K562 (cell line): Measurements from ENCODE around the gene PTPRO. TPM values are rescaled to one million over a fixed set of nuclear protein-coding genes. Genes with fewer than 3 reads are reported as not detected.

Source experiments
- ATAC-seq: fragments of 200-7000 bp; cut with Tn5 transposase; 3 replicates; pipeline ENCODE4 v1.9.1; 2020; ENCODE audit warnings: moderate library complexity
- BruUV-seq: library from RNA; stranded (reverse); fragments of 400-500 nt; replicated peaks from 2 replicates; lab custom pipeline; 2021; lab: Mats Ljungman, UMichigan
- CTCF ChIA-PET: fragments of 300-600 bp; formaldehyde crosslinking; extraction: SDS; loops from one replicate; lab custom pipeline; 2021; ENCODE audit warnings: low intra/inter-chr PET ratio; lab: Yijun Ruan, JAX
- POLR2A ChIA-PET: fragments of 300-600, 350-650 bp; sonication (Branson Sonifier 250); formaldehyde crosslinking; extraction: SDS; loops from one replicate; lab custom pipeline; 2021; ENCODE audit warnings: antibody characterized with exemption, inconsistent platforms; lab: Yijun Ruan, JAX
- DNase-seq, 4 experiments: peaks; one replicate each; pipeline versions ENCODE4 v3.0.0 to v3.0.0-alpha.2; 2011 to 2018; ENCODE audit warnings: low spot score in 3 of 4, mixed read lengths in 3 of 4; ENCODE audit errors: extremely low read depth in 1 of 4
- FAIRE-seq: peaks from 2 replicates; lab custom pipeline; 2011; peaks lifted over from hg19 to GRCh38; lab: Jason Lieb, UNC
- H2AFZ ChIP-seq: 2 replicates; pipeline ENCODE4 v1.6.0; 2011; ENCODE audit warnings: low read depth, low read length, control low read depth, inconsistent platforms
- H3K27ac ChIP-seq: fragments of 200-600 bp; 3 replicates; pipeline ENCODE4 v1.8.0; 2011; ENCODE audit warnings: low read depth, mild to moderate bottlenecking, control low read depth, inconsistent platforms, low read length, moderate library complexity, mixed read lengths; ENCODE audit errors: extremely low read depth
- H3K27me3 ChIP-seq, 2 experiments: fragments of 300-600 bp in 1 of 2; 2 replicates in 1 of 2; 3 replicates in 1 of 2; pipeline versions ENCODE4 v1.6.0 to v1.8.0; 2011; ENCODE audit warnings: inconsistent platforms in 2 of 2, low read length in 2 of 2, mild to moderate bottlenecking in 1 of 2, mixed read lengths in 1 of 2, moderate library complexity in 1 of 2; ENCODE audit not compliant: control insufficient read depth in 2 of 2, insufficient read depth in 2 of 2
- H3K36me3 ChIP-seq: fragments of 300-600 bp; 3 replicates; pipeline ENCODE4 v1.8.0; 2011; ENCODE audit warnings: mild to moderate bottlenecking, low read length, inconsistent platforms; ENCODE audit not compliant: control insufficient read depth, insufficient read depth
- H3K4me1 ChIP-seq, 2 experiments: fragments of 200-600 bp in 1 of 2; replicated peaks in 1 of 2; 2 replicates in 1 of 2; 3 replicates in 1 of 2; pipeline versions ENCODE4 v1.5.1 to v1.8.0; 2011; ENCODE audit warnings: inconsistent platforms in 2 of 2, low read length in 2 of 2, mild to moderate bottlenecking in 1 of 2, mixed read lengths in 1 of 2, moderate library complexity in 1 of 2; ENCODE audit not compliant: control insufficient read depth in 2 of 2, insufficient read depth in 2 of 2
- H3K4me2 ChIP-seq: 2 replicates; pipeline ENCODE4 v1.6.1; 2011; ENCODE audit warnings: low read length, control low read depth, inconsistent platforms, mixed read lengths; ENCODE audit not compliant: insufficient read depth
- H3K4me3 ChIP-seq: fragments of 200-600 bp; sonication (generic), shearing (Covaris generic); 2 replicates; pipeline ENCODE4 v1.5.1; 2016; ENCODE audit warnings: control low read depth, inconsistent platforms
- H3K79me2 ChIP-seq: fragments of 200-600 bp; 3 replicates; pipeline ENCODE4 v1.8.0; 2011; ENCODE audit warnings: low read length, inconsistent platforms; ENCODE audit not compliant: control insufficient read depth, insufficient read depth
- H3K9ac ChIP-seq, 2 experiments: 2 replicates each; pipeline versions ENCODE4 v1.6.0 to v1.6.1; 2011; ENCODE audit warnings: low read depth in 2 of 2, low read length in 2 of 2, control low read depth in 1 of 2, inconsistent platforms in 1 of 2, mild to moderate bottlenecking in 1 of 2, mixed read lengths in 1 of 2; ENCODE audit not compliant: insufficient read depth in 1 of 2
- H3K9me1 ChIP-seq: one replicate; pipeline ENCODE4 v1.6.0; 2011; ENCODE audit warnings: inconsistent platforms, mild to moderate bottlenecking, low read length, moderate library complexity; ENCODE audit not compliant: control insufficient read depth, insufficient read depth
- H3K9me3 ChIP-seq: replicated peaks from 2 replicates; pipeline ENCODE4 v1.5.1; 2011; ENCODE audit warnings: low read depth, low read length, inconsistent platforms; ENCODE audit not compliant: control insufficient read depth, insufficient read depth
- H4K20me1 ChIP-seq: replicated peaks from 2 replicates; pipeline ENCODE4 v1.6.1; 2011; ENCODE audit warnings: low read length, inconsistent platforms, mixed read lengths; ENCODE audit not compliant: control insufficient read depth, insufficient read depth
- BACH1 ChIP-seq: fragments of 200-800 bp; sonication (Bioruptor generic); IDR thresholded peaks from 2 replicates; pipeline ENCODE4 v1.6.1; 2016; ENCODE audit warnings: missing genetic modification characterization, missing compliant biosample characterization
- BRCA1 ChIP-seq, 2 experiments: fragments of 450-650 bp in 1 of 2; sonication (generic) in 1 of 2; formaldehyde crosslinking in 1 of 2; IDR thresholded peaks; 2 replicates each; pipeline versions ENCODE4 v1.5.0 to v1.6.1; 2017 to 2020; ENCODE audit warnings: mild to moderate bottlenecking in 1 of 2, missing genetic modification reagents in 1 of 2
- CEBPG ChIP-seq, 3 experiments: fragments of 200-800 bp in 1 of 3; sonication (Bioruptor generic) in 1 of 3; sonication (generic) in 1 of 3; formaldehyde crosslinking in 1 of 3; IDR thresholded peaks in 2 of 3; conservative IDR thresholded peaks in 1 of 3; 2 replicates each; pipeline versions ENCODE4 v1.6.1 to v1.8.0; 2016 to 2022; ENCODE audit warnings: missing compliant biosample characterization in 2 of 3, missing genetic modification characterization in 2 of 3, mild to moderate bottlenecking in 1 of 3, missing genetic modification reagents in 1 of 3
- CHD1 ChIP-seq: fragments of 200-600 bp; sonication (generic); IDR thresholded peaks from one replicate; pipeline ENCODE4 v1.6.1; 2012; ENCODE audit warnings: mild to moderate bottlenecking, moderate library complexity, low read length, inconsistent platforms
- DNMT1 ChIP-seq: fragments of 450-650 bp; IDR thresholded peaks from 2 replicates; pipeline ENCODE4 v1.6.1; 2016; ENCODE audit warnings: antibody characterized with exemption, mild to moderate bottlenecking
- NR1H2 ChIP-seq: sonication (generic); formaldehyde crosslinking; IDR thresholded peaks from 2 replicates; pipeline ENCODE4 v1.4.0; 2020; ENCODE audit warnings: mild to moderate bottlenecking, missing genetic modification reagents
- NR3C1 ChIP-seq: sonication (generic); formaldehyde crosslinking; IDR thresholded peaks from 2 replicates; pipeline ENCODE4 v1.8.1; 2022; ENCODE audit warnings: missing genetic modification reagents
- RBM22 ChIP-seq: fragments of 200-400 bp; formaldehyde crosslinking; IDR thresholded peaks from 2 replicates; pipeline ENCODE4 v1.6.1; 2018; ENCODE audit warnings: low read length, low read depth; ENCODE audit not compliant: poor library complexity, severe bottlenecking
- RBM39 ChIP-seq: fragments of 200-400 bp; formaldehyde crosslinking; optimal IDR thresholded peaks from 2 replicates; pipeline ENCODE3; 2018; ENCODE audit warnings: low read depth, low read length
- SRSF9 ChIP-seq: fragments of 200-400 bp; formaldehyde crosslinking; IDR thresholded peaks from 2 replicates; pipeline ENCODE4 v1.6.1; 2017; ENCODE audit warnings: low read depth, low read length, borderline replicate concordance
- ZNF165 ChIP-seq: fragments of 250-450 bp; sonication (Bioruptor Pico); IDR thresholded peaks from 2 replicates; pipeline ENCODE4 v1.4.0; 2020; ENCODE audit warnings: borderline replicate concordance
- ZNF174 ChIP-seq: fragments of 250-450 bp; sonication (Bioruptor Pico); IDR thresholded peaks from 2 replicates; pipeline ENCODE4 v1.4.0; 2020; ENCODE audit warnings: mild to moderate bottlenecking
- ZNF436 ChIP-seq: fragments of 250-450, 450-650 bp; sonication (Bioruptor Pico); formaldehyde crosslinking; IDR thresholded peaks from 2 replicates; pipeline ENCODE4 v1.7.0; 2020; ENCODE audit warnings: mild to moderate bottlenecking
- ZNF695 ChIP-seq: fragments of 450-650 bp; formaldehyde crosslinking; IDR thresholded peaks from 2 replicates; pipeline ENCODE4 v1.4.0; 2020; ENCODE audit warnings: mild to moderate bottlenecking, moderate library complexity
- WGBS: fragments of 100-300 bp; shearing (Covaris generic); methylation state at CpG from one replicate; pipeline ENCODE4 v1.1.6; 2016; ENCODE audit warnings: low coverage, mixed read lengths; ENCODE audit not compliant: insufficient coverage; ENCODE audit errors: missing lambda C conversion rate; 5-methylcytosine and 5-hydroxymethylcytosine counted together
- in situ Hi-C: fragments of 300-500 bp; cut with MboI; formaldehyde crosslinking; loops from 4 replicates; pipeline ENCODE4 v1.15.0; 2018; ENCODE audit warnings: inconsistent platforms, mixed read lengths
- intact Hi-C: fragments of 100-400 bp; cut with micrococcal nuclease; formaldehyde crosslinking; loops from 2 replicates; pipeline ENCODE4 v1.14.2; 2022
- polyA plus RNA-seq, 8 experiments: library from polyadenylated mRNA; depleted of rRNA in 4 of 8; stranded (reverse) in 5 of 8; unstranded in 3 of 8; fragments of >200 nt; fragmentation: Nextera tagmentation in 2 of 8; fragmentation: Illumina TruSeq in 1 of 8; extraction: Ambion mirVana in 2 of 8; extraction: Trizol in 1 of 8; gene quantifications; 2 replicates each; pipeline versions ENCODE4 v1.2.1 to v1.2.3, GENCODE V29; 2011 to 2014; ENCODE audit warnings: inconsistent platforms in 1 of 8, missing spikeins in 1 of 8
- total RNA-seq, 7 experiments: library from RNA; depleted of rRNA in 6 of 7; stranded (reverse); fragments of >200 nt in 6 of 7; fragmentation: Illumina TruSeq in 2 of 7; extraction: Trizol in 2 of 7; gene quantifications; 2 replicates each; pipeline versions ENCODE4 v1.2.1 to v1.2.3, GENCODE V29; 2011 to 2021; ENCODE audit warnings: low replicate concordance in 1 of 7

Gene PTPRO
- total and polyA plus RNA-seq, 9 of the 15 experiments (the other 6 are each of a cell fraction or from before 2014, with no cell fraction given): 0.22 TPM; not detected in 8

GRCh38 chr12:15538881-15539280, 216.6 kb downstream of the PTPRO start:
- intact Hi-C loops: no loop called here
- Histone ChIP-seq H3K36me3 (no peaks in the 10 kb centered on the region), H3K4me1 (no peaks in the 10 kb centered on the region), H3K27me3 (no peaks in the 10 kb centered on the region), H4K20me1 (no peaks in the 10 kb centered on the region), H2AFZ (no peak overlapping the region), H3K9me1 (no peaks in the 10 kb centered on the region), H3K4me3 (no peak overlapping the region), H3K27ac (no peak overlapping the region), H3K9me3 (no peaks in the 10 kb centered on the region), H3K79me2 (no peaks in the 10 kb centered on the region), H3K4me2 (no peak overlapping the region), H3K9ac (no peak overlapping the region)
- 0% methylated on average over 1 of the region's 1 CpG for WGBS
- ChIA-PET CTCF (no interaction called here), POLR2A (no interaction called here)
- in situ Hi-C loops: no loop called here
- no peak for FAIRE-seq
- no peak for DNase-seq
- ATAC-seq: no peak
- TF ChIP-seq CEBPG (CRISPR knock-in tag; IDR thresholded peaks at IDR 0.05): no peak
- TF ChIP-seq CEBPG (tag; conservative IDR thresholded peaks at IDR 0.05 in 1 of 2, IDR thresholded peaks at IDR 0.05 in 1 of 2): no peak
- no peak for TF ChIP-seq ZNF165 (CRISPR knock-in tag)
- TF ChIP-seq ZNF174 (CRISPR knock-in tag): no peak
- TF ChIP-seq RBM22: no peak
- no peak for TF ChIP-seq CHD1
- TF ChIP-seq NR1H2 (CRISPR knock-in tag): no peak
- no peak for TF ChIP-seq ZNF695 (CRISPR knock-in tag)
- TF ChIP-seq DNMT1: no peak
- no peak for TF ChIP-seq NR3C1 (CRISPR knock-in tag)
- no peak for TF ChIP-seq RBM39
- no peak for TF ChIP-seq BRCA1 (IDR thresholded peaks at IDR 0.05)
- TF ChIP-seq BRCA1 (CRISPR knock-in tag; IDR thresholded peaks at IDR 0.05): no peak
- no peak for TF ChIP-seq BACH1 (tag)
- TF ChIP-seq ZNF436 (CRISPR knock-in tag): no peak
- TF ChIP-seq SRSF9: no peak
- no TSS peak for BruUV-seq
